C4-2B (cell line): Measurements from ENCODE around the gene SMIM14.
"Not testable (repeated sequence)": the region's sequence is repeated elsewhere in the genome, so short reads cannot be mapped to it uniquely, and the experiment has no call there.

Experiments
- H3K27ac ChIP-seq: fragments of 450-650 bp; 2 replicates; pipeline ENCODE4 v1.5.1; 2017
- CTCF ChIP-seq: fragments of 450-650 bp; conservative IDR thresholded peaks from 2 replicates; pipeline ENCODE4 v1.5.1; 2017; ENCODE audit warnings: mild to moderate bottlenecking
- ZFX ChIP-seq: fragments of 450-650 bp; IDR thresholded peaks from 2 replicates; pipeline ENCODE4 v1.6.1; 2017

SMIM14 gene

GRCh38 chr4:39516407-39516966 lies 122.2 kb downstream of the SMIM14 start:
- peak overlapping the region; percentile 60; the same call in 1 of the 2 replicates for H3K27ac ChIP-seq
- no peak for TF ChIP-seq ZFX
- no peak for TF ChIP-seq CTCF

- peak overlapping the region; percentile 60 for H3K27ac ChIP-seq
These were observed 122.8 kb downstream of the SMIM14 start for GRCh38 chr4:39515669-39516401.

GRCh38 chr4:39514888-39515401 lies 123.7 kb downstream of the SMIM14 start:
- no peak for TF ChIP-seq CTCF
- TF ChIP-seq ZFX = no peak
- H3K27ac ChIP-seq = peak overlapping the region; percentile 73

GRCh38 chr4:39514266-39514665 lies 124.4 kb downstream of the SMIM14 start:
- peak overlapping the region; percentile 73 for H3K27ac ChIP-seq

- TF ChIP-seq CTCF (no peak), ZFX (no peak)
- no peak overlapping the region for H3K27ac ChIP-seq
These were observed 128.2 kb downstream of the SMIM14 start for GRCh38 chr4:39510348-39510929.

- TF ChIP-seq ZFX = no peak
- no peak for TF ChIP-seq CTCF
- no peak overlapping the region for H3K27ac ChIP-seq
These were observed 133.1 kb downstream of the SMIM14 start for GRCh38 chr4:39505581-39505980.

GRCh38 chr4:39504538-39504937 lies 134.1 kb downstream of the SMIM14 start:
- no peak overlapping the region for H3K27ac ChIP-seq
- TF ChIP-seq ZFX (no peak), CTCF (no peak)

GRCh38 chr4:39502664-39503035 lies 136.0 kb downstream of the SMIM14 start:
- not testable (repeated sequence) for H3K27ac ChIP-seq

- H3K27ac ChIP-seq = no peak overlapping the region
- TF ChIP-seq ZFX (no peak), CTCF (no peak)
These were observed 136.5 kb downstream of the SMIM14 start for GRCh38 chr4:39502019-39502663.
